ENCODE data around the gene SAPCD2.

The SAPCD2 gene

GRCh38 chr9:137080260-137081122, 10.1 kb upstream of the SAPCD2 start:
- DNase-seq, result no peak

- no peak for DNase-seq
These were observed 9.0 kb upstream of the SAPCD2 start for GRCh38 chr9:137079401-137079787.

GRCh38 chr9:137078701-137079400, 8.5 kb upstream of the SAPCD2 start:
- DNase-seq, result no peak

- DNase-seq, result no peak
These were observed 7.7 kb upstream of the SAPCD2 start for GRCh38 chr9:137077758-137078693.

GRCh38 chr9:137077010-137077747, 6.8 kb upstream of the SAPCD2 start, which contains the start of gene UAP1L1:
UAP1L1 (plus strand) TSS chr9:137077517; CDS start chr9:137077533, 16 bp downstream.
- DNase-seq, result peak; percentile 69

GRCh38 chr9:137076636-137077009, 6.3 kb upstream of the SAPCD2 start:
- DNase-seq, result no peak

GRCh38 chr9:137075275-137075775, 5.0 kb upstream of the SAPCD2 start:
- DNase-seq, result no peak

- DNase-seq, result no peak
These were observed 4.4 kb upstream of the SAPCD2 start for GRCh38 chr9:137074657-137075274.

- no peak for DNase-seq
These were observed 3.6 kb upstream of the SAPCD2 start for GRCh38 chr9:137073992-137074399.

- DNase-seq, result no peak
These were observed 925 bp upstream of the SAPCD2 start for GRCh38 chr9:137071282-137071681.

- DNase-seq, result no peak
These were observed 534 bp upstream of the SAPCD2 start for GRCh38 chr9:137070906-137071275.

GRCh38 chr9:137069508-137070091, 757 bp downstream of the SAPCD2 start:
- no peak for DNase-seq

GRCh38 chr9:137068539-137069507, 1.5 kb downstream of the SAPCD2 start:
- no peak for DNase-seq

- DNase-seq, result peak; percentile 76
These were observed 2.4 kb downstream of the SAPCD2 start for GRCh38 chr9:137067860-137068538.

GRCh38 chr9:137066096-137066861, 4.1 kb downstream of the SAPCD2 start:
- no peak for DNase-seq

- no peak for DNase-seq
These were observed 4.9 kb downstream of the SAPCD2 start for GRCh38 chr9:137065336-137065967.

GRCh38 chr9:137064880-137065164, 5.5 kb downstream of the SAPCD2 start:
- DNase-seq, result no peak

All from left hindlimb (tissue), 1 donor.